HK-2 (cell line): ENCODE results near the gene CERK.
"Not testable (repeated sequence)": the region's sequence is repeated elsewhere in the genome, so short reads cannot be mapped to it uniquely, and the experiment has no call there.

Source experiments
- DNase-seq: peaks from one replicate; pipeline ENCODE4 v3.0.0-alpha.2; 2018; ENCODE audit not compliant: unreplicated experiment

CERK gene, protein sequence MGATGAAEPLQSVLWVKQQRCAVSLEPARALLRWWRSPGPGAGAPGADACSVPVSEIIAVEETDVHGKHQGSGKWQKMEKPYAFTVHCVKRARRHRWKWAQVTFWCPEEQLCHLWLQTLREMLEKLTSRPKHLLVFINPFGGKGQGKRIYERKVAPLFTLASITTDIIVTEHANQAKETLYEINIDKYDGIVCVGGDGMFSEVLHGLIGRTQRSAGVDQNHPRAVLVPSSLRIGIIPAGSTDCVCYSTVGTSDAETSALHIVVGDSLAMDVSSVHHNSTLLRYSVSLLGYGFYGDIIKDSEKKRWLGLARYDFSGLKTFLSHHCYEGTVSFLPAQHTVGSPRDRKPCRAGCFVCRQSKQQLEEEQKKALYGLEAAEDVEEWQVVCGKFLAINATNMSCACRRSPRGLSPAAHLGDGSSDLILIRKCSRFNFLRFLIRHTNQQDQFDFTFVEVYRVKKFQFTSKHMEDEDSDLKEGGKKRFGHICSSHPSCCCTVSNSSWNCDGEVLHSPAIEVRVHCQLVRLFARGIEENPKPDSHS

DNA sequence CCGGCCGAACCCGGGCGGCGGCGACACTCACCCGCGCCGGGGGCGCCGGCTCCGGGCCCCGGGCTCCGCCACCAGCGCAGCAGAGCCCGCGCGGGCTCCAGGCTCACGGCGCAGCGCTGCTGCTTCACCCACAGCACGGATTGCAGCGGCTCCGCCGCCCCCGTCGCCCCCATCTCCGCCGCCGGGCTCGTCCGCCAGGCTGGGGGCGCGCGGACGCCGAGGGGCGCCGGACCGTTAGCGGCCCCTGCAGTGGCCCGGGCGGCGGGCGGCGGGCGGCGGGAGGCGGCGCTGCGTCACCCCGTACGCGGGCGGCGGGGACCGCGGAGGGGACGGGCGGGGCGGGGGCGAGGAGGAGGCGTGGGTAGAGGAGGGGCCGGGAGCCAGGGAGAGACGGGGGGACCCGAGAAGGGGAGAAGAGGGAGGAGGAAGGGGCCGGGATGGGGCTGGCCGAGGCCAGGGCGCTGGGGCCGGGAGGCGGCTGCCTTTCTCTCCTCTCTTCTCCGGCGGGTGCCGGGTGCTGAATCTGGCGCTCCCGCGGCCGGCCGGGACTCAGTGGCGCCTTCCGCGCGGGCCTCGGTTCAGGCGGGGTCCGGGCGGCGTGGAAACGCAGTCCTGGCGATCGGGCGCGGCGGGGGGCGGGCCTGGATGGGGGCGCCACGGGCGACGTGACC, at the start of gene CERK:
Gene CERK, minus strand, starts transcription at position 277 of the 671 bp plus-strand sequence. Its CDS starts 104 bp downstream, at position 173.
- peak; percentile 75 for DNase-seq

DNA sequence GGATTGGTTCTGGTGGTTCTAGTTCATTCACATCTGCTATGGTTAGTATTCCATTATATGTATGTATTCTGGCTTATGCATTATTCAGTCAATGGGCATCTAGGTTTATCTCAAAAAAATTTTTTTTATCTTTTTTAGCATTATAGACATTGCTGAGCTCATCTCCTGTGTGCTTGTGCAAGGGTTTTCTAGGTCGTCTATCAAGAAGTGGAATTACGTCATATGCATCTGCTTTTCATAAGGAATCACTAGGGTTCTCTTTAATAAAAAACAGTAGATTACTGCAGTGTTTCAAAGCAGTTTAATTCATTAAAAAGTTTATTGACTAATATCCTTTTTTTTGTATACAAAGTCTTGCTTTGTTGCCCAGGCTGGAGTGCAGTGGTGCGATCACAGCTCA, 45.7 kb upstream of the CERK start:
- DNase-seq = no peak

DNA sequence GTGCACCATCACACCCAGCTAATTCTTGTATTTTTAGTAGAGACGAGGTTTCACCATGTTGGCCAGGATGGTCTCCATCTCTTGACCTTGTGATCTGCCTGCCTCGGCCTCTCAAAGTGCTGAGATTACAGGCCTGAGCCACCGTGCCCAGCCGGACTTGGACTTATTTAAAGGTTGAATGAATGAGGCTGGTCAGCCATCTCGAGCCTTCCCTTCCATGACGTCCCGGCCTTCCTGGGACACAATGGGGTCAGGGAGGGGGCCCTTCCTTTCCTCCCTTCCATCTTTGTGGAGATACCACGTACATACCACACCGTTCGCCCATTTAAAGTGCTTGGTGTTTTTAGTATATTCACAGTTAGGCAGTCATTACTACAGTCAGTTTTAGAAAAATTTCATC, 44.1 kb upstream of the CERK start:
- not testable (repeated sequence) for DNase-seq

DNA sequence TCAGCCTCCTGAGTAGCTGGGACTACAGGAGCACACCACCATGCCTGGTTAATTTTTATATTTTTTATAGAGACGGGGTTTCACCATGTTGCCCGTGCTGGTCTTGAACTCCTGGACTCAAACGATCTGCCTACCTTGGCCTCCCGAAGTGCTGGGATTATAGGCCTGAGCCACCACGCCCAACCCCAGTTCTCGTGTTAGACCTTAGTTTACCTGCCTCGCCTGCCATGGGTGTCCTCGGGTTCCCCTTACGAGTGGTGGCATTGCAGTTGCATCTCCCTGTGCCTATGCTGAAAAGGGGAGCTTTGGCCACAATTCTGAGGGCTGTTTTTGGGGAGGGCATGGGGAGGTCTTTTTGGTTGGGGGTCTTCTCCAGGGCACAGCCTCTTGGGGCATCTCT, 43.2 kb upstream of the CERK start:
- DNase-seq = no peak

DNA sequence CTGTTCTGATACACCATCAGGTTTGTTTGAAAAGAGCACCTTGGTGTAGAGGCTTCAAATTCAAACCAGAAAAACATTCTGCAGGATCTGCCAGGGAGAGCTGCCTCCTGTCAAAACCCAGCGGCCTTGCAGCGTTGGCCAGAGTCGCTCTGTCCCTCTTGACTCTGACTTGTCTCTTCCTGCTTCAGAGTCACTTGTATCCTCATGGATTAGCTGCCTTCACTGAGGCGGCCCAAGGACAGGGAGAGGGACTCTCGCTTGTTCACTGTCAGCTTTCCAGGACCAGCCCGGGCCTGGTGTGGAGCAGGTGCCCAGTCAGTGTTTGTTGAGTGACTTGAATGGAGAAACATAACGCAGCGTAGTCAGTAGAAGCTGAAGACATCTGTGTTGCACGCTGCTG, 42.4 kb upstream of the CERK start:
- DNase-seq = no peak

DNA sequence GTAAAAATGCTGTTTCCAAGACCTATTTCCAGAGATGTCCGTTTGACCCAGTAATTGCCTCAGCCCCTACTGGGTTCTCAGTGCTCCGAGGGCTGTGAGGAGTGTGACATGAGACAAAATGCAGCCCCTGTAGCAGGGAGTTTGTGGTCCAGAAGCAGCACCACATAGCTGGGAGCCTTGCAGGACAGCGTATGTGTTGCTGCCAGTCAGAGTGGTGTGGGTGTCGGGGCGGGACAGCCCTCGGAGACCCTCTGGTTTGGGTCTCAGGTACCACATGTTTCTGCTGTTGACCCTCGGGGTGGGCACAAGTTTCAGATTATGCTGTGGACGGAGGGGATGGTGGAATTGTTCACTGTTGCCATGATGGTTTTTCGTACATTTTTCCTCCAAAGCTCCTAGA, 41.6 kb upstream of the CERK start:
- DNase-seq = no peak

DNA sequence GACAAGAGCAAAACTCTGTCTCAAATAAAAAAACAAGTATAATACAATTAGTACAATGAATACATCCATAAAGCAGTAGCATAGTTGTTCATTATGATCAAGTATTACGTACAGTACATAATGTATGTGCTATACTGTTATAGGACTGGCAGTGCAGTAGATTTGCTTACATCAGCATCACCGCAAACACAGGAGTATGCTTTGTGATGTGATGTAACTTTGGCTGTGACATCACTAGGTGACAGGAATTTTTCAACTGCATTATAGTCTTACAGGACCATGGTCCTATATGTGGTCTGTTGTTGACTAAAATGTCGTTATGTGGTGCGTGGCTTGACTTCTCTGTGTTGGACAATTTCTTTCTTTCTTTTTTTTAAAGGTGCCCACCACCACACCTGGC, 41.0 kb upstream of the CERK start:
- DNase-seq = no peak

DNA sequence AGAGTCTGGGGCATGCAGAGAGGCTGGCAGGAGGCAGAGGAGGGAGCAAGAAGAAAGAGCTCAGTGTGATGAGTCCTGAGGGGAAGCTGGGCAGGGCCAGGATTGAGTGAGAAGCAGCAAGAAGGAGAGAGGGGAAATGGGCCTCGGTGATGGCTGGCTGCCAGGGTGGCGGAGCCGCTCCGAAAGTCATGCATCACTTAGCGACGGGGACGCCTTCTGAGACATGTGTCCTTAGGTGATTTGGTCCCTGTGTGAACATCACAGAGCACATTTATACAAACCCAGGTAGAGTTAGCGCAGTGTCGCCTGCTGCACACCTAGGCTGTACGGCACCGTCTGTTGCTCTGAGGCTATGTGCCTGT, 39.5 kb upstream of the CERK start:
- no peak for DNase-seq

DNA sequence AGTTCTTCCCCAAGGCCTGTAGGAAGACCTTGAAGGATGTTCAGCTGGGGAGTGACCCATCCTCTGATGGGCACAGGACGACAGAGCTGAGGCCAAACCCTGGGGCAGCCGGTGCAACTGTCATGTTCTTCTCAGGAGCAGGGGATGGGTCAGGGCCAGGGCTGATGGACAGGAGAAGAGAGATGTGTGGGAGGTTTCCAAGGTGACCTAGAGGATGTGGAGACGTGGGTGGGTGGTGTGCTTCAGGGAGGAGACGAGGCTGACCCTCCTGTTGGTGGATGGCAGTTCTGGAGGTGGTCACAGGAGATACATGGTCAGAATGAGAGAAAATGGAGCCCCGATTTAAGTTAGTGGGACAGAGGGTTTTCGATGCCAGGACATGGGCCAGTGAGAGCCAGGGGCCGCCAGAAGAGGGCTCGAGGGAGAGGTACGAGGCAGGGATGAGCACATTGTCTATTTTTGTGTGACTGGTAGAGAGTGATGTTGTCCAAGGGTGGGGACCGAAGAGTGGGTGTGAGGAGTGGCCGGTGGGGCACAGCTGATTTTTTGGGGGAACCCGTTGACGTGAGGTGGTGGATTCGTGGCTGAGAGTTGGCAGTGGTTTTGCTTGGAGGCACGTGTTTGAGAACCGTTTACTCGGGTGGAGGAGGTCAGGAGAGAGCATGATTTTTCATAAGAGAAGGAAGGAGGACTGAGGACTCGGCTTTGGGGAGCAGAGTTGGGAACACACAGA, 39.0 kb upstream of the CERK start:
- no peak for DNase-seq

DNA sequence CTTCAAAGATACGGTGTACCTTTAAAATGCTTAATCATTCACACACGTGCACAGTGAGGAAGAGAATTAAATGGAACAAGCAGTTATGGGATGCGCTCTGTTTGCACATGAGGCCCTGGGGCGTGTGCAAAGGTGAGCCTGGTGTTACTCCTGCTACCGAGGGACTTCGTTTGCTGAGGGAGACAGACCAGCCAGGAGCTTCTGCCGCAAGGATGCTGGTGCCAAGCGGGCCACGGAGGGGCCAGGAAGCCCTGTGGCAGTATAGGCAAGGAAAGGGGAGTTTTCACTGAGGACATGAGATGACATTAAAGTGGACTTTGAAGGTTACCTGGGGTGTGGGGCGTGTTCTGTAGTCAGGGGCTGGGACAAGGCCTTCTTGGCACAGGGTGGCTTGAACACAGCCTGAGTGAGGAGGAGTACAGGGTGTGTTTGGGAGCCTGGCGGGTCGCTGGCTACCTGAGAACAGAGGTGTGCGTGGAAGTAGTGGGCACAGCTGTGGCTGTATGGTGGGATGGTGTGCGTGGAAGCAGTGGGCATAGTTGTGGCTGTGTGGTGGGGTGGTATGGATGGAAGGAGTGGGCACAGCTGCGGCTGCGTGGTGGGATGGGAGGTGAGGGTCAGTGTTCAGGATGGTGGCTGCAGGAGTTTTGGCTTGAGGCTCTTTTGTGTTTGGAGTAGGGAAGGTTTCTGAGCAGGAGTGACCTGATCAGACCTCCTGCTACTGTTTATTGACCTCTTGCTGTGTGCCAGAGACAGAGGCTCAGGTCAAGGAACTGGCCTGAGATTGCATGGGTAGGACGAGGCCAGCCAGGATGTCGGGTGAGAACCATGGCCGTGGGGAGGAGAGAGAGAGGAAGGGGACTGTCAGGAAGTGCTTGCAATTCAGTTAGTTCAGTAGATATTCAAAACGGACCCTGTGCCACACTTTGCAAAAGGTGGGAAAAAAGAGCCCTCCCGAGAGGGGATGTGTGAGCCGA, 38.1 kb upstream of the CERK start:
- no peak for DNase-seq

DNA sequence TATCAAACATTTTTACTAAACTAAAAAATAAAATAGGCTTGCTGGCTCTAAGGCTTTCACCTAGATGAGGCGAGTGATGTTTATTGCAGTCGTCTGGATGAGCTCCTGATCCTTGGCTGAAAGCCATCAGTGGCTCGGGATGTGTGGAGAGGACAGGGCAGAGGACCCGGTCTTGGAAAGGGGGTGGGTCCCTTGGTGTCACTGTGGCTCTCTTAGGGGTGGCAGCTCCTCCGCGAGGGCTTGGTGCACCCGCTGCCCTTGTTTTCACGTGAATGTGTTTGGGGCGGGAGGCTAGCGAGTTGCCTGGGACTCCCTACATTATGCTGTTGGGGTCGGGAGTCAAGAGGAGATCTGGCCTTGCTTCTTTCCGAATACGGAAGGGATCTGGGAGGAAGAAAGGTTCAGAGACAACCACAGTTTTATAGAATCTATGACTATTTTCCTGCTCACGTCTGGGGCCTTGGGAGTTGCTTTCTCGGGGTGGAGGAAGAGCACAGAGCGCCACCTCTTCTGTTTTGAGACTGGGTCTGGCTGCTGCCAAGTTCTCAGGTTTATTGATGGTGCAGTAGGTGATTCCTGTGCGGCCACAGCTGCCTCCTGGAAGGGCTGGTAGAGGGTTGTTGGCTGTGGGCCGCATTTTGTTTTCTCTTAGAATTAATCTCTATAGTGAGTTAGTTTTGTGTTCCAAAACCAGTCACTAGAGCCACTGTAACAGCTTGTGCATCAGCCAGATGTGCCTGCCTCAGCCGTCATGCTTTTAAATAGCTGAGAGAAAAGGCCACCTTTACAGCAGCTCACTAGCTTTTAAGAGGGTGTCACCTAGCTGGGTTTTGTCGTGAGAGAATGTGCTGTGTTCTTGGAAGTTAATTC, 37.2 kb upstream of the CERK start:
- no peak for DNase-seq

DNA sequence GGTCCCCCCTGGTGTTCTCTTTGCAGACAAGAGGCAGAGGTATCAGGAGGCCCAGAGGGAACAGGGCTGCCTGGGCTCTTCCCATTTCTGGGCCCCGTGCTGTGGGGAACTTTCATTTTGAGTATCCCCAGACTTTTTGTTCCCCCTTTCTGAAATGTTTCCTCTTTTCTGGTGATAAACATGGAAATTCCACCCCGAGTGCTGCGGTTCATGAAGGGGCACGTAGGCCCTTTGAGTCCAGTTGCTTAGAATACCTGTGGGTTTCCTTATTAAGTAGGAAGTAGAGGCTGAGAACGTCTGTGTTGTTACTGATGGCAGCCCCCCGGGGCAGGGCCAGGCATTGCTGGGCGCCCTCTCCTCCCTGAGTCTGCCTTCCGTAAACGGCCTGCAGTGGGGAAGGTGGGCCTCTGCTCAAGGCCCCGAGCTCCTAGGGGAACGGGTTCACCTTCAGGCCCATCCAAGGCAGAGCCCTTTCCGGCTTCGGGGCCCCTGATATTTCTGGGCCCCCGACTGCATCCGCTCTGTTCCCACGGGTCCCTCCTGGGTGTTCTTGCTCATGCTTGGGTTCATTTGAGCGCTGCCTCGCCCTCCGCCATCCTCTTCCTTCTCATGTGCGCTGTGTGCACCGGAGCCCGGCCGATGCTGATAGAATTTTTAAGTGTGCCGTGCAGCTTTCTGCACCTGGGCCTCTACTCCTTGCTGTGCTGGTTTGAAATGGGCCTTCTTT, 36.4 kb upstream of the CERK start:
- no peak for DNase-seq

DNA sequence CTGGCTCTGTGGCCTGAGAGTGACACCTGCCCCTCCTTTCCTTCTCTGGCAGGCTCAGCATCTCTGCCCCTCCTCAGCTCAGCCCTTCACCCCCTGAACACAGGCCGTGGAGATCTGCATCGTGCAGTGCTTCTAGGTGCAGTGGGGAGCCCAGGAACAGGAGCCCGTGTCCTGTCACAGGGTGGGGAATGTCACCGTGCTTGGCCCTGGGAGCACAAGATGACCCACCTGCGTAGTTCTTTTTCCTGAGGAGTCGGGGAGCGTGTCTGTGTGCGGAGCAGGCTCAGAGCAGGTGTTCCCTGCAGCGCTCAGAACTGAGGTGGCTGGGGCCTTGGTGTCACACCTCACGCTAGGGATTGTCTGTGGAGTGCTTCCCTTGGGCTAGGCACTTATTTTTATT, 35.0 kb upstream of the CERK start:
- no peak for DNase-seq

DNA sequence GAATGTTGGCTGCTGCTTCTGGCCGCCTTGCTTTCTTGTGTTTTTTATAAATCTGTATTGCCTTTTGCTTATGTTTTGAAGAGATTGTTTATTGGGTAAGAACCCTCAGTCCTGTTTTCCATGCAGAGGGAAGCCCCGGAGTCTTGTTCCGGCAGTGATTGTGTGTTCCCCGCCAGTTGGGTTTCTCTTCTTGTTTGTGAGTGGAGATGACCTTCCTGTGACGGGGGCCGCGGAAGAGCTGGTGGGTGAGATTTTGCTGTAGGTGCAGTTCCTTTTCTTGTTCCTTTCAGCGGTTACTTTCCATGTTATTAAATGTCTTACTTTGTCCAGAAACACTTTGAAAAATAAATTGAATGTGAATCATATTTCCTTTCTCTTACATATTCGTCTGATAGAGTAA, 32.7 kb upstream of the CERK start:
- DNase-seq = no peak

DNA sequence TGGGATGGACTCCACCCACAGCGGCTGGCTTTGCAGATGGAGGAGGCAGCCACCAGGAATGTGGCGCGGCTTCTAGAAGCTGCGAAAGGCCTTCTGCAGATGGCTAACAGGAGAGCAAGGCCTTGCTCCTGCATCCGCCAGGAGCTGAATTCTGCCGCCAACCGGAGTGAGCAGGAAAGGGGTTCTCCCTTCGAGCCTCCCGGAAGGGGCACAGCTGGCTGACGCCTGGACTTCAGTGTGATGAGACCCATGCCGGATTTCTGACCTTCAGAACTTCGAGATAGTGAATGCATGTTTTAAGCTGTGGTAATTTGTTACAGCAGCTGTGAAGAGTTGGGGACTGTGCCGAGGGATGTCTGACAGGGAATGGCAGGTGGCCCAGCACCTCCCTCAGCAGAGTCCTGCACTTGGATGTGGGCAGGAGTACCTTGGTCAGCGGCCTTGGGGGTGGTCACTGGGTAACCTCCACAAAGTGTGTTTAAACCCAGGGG, 32.1 kb upstream of the CERK start:
- DNase-seq = no peak

DNA sequence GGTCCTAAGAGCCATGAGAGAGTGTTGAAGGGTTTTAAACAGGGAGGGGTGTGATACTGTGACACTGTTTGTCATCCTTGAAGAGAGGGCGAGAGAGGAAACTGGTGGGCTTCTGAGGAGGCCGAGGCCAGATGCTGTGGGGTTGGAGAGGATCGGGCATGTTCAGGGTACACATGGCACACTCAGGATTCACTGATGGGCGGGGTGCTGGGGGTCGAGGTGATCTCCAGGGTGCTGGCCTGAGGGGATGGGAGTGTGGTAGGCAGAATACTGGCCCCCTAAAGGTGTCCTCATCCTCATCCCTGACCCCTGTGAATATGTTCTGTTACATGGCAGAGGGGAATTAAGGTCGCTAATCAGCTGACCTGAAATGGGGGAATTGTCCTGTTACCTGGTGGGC, 31.7 kb upstream of the CERK start:
- no peak for DNase-seq

DNA sequence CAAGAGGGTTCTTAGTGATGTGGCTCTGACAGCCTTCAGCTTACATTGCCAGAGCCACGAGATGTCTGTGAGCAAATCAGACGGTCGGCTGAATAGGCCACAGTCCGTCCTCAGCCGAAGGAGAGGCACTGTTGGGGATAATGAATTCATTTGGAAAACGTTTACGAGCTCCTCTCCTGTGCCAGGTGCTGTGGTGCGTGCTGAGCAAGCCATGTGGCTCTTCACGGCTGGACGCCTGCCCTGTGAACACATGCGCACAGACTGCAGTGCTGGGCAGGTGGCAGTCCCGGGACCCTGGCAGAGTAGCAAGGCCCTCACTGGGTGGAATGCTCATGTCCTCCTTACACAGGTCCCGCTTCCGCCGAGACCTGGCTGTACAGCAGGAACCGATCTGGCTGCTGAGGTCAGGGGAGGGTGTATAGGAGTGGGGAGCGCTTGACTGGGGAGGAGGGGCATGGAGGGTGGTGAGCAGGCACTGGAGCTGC, 31.2 kb upstream of the CERK start:
- no peak for DNase-seq

DNA sequence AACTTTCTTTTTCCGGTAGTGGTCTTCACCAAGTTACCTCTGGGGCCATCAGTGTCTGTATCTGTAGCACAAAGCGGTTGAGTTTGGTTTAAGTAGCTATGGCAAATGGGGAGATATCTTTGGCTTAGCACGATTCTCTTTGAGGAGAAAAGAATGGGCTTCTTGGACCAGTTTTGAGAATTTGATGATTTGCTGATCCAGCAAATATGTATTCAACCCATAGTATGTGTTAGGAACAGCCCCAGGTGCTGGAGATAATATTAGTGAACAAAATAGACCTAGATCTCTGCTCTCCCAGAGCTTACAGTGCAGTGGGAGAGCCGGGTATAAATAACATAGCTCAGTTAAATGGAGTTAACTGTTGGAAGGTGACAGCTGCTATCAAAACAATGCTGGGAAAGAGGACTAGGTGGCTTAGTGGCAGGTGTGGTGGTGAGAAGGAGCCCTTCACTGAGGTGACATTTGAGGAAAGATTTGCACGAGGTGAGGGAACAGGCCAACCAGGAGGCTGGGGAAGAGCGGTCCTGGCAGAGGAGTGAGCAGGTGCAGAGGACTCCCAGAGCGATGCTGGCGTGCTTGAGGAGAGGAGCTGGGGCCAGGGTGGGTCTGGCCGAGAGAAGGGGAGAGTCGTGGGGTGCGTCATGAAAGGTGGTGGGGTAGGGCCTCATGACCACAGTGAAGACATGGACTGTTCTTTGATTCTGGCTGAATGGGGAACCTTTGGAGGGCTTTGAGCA, 29.4 kb upstream of the CERK start:
- no peak for DNase-seq

DNA sequence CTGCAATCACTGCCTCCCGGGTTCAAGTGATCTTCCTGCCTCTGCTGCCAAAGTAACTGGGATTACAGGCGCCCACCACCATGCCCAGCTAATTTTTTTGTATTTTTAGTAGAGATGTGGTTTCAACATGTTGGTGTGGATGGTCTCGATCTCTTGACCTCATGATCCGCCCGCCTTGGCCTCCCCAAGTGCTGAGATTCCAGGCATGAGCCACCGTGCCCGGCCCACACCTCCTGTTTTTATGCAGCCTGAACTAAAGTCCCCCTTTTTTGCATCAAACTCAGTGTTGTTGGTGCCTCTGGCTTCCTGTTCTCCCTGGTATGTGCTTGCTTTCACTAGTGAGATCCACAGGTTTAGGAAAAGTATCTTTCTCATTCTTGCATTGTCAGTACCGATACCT, 28.6 kb upstream of the CERK start:
- DNase-seq = no peak
